Measurements from ENCODE around the gene ACTR3C. TPM values are rescaled to one million over a fixed set of nuclear protein-coding genes. Genes with fewer than 3 reads are reported as not detected.

Gene ACTR3C
- total and polyA plus RNA-seq, 3 donors from 2014 or later, result 6.1 to 13.0 (median 12.2) TPM

- 93% methylated on average over 6 of the region's 6 CpGs; no CpG with 5 or more reads in 1 of the 2 donors for WGBS, 2 donors
- H3K4me1 ChIP-seq, result peaks cover 26% of the 10 kb centered on the region
- no peak for DNase-seq
- H3K36me3 ChIP-seq (ENCODE audit: low read depth, missing control alignments), result no peaks in the 10 kb centered on the region
- TF ChIP-seq POLR2A (IDR thresholded peaks at IDR 0.05), result no peak
- TF ChIP-seq CTCF (IDR thresholded peaks at IDR 0.05), result no peak
- H3K4me3 ChIP-seq, result no peak overlapping the region
- H3K27ac ChIP-seq, result no peak overlapping the region
- H3K9me3 ChIP-seq, result no peaks in the 10 kb centered on the region
- no peaks in the 10 kb centered on the region for H3K27me3 ChIP-seq
- intact Hi-C loops (cut with DNase I; ENCODE audit: low total_unique reads), result no loop called here
Observed at GRCh38 chr7:150337659-150338081, 14.3 kb upstream of the ACTR3C start.

GRCh38 chr7:150337179-150337578 is 13.8 kb upstream of the ACTR3C start:
- Histone ChIP-seq H3K27ac (no peak overlapping the region), H3K4me1 (peaks cover 26% of the 10 kb centered on the region), H3K27me3 (no peaks in the 10 kb centered on the region), H3K36me3 (ENCODE audit: low read depth, missing control alignments) (no peaks in the 10 kb centered on the region), H3K9me3 (no peaks in the 10 kb centered on the region), H3K4me3 (no peak overlapping the region)
- TF ChIP-seq POLR2A (IDR thresholded peaks at IDR 0.05), result no peak
- TF ChIP-seq CTCF (IDR thresholded peaks at IDR 0.05), result no peak
- intact Hi-C loops (cut with DNase I; ENCODE audit: low total_unique reads), result no loop called here
- 91 to 98% methylated on average over 7 to 18 of the region's 18 CpGs for WGBS, 2 donors
- no peak for DNase-seq

GRCh38 chr7:150336746-150337145 is 13.4 kb upstream of the ACTR3C start:
- intact Hi-C loops (cut with DNase I; ENCODE audit: low total_unique reads), result no loop called here
- Histone ChIP-seq H3K27me3 (no peaks in the 10 kb centered on the region), H3K27ac (no peak overlapping the region), H3K36me3 (ENCODE audit: low read depth, missing control alignments) (no peaks in the 10 kb centered on the region), H3K4me3 (no peak overlapping the region), H3K9me3 (no peaks in the 10 kb centered on the region), H3K4me1 (peaks cover 26% of the 10 kb centered on the region)
- 80 to 95% methylated on average over 2 to 14 of the region's 14 CpGs for WGBS, 2 donors
- DNase-seq, result no peak
- TF ChIP-seq POLR2A (IDR thresholded peaks at IDR 0.05) (no peak), CTCF (IDR thresholded peaks at IDR 0.05) (no peak)

- DNase-seq, result no peak
- WGBS, 2 donors, result 76 to 77% methylated on average over 5 to 6 of the region's 6 CpGs
- no peak overlapping the region for H3K4me3 ChIP-seq
- TF ChIP-seq CTCF (IDR thresholded peaks at IDR 0.05) (no peak), POLR2A (IDR thresholded peaks at IDR 0.05) (no peak)
- no peaks in the 10 kb centered on the region for H3K9me3 ChIP-seq
- H3K36me3 ChIP-seq (ENCODE audit: low read depth, missing control alignments), result no peaks in the 10 kb centered on the region
- intact Hi-C loops (cut with DNase I; ENCODE audit: low total_unique reads), result no loop called here
- no peak overlapping the region for H3K27ac ChIP-seq
- H3K27me3 ChIP-seq, result no peaks in the 10 kb centered on the region
- peaks cover 17% of the 10 kb centered on the region for H3K4me1 ChIP-seq
Observed at GRCh38 chr7:150335774-150336112, 12.4 kb upstream of the ACTR3C start.

- H3K27me3 ChIP-seq, result no peaks in the 10 kb centered on the region
- H3K27ac ChIP-seq, result no peak overlapping the region
- H3K4me3 ChIP-seq, result no peak overlapping the region
- no peaks in the 10 kb centered on the region for H3K36me3 ChIP-seq (ENCODE audit: low read depth, missing control alignments)
- H3K9me3 ChIP-seq, result no peaks in the 10 kb centered on the region
- WGBS, 2 donors, result 63 to 68% methylated on average over 7 of the region's 7 CpGs
- TF ChIP-seq POLR2A (IDR thresholded peaks at IDR 0.05) (no peak), CTCF (IDR thresholded peaks at IDR 0.05) (no peak)
- peaks cover 12% of the 10 kb centered on the region for H3K4me1 ChIP-seq
- intact Hi-C loops (cut with DNase I; ENCODE audit: low total_unique reads), result no loop called here
- DNase-seq, result no peak
Observed at GRCh38 chr7:150335108-150335773, 11.9 kb upstream of the ACTR3C start.

All from testis (tissue), 3 donors.